Right cardiac atrium (tissue), 5 donors: ENCODE data around the gene RRAS2. TPM values are rescaled to one million over a fixed set of nuclear protein-coding genes. Genes with fewer than 3 reads are reported as not detected.
A peak's percentile ranks its signal among the peaks of the same experiment; 100 is the strongest.

Source experiments
- ATAC-seq, 2 donors: fragments of 200-7000 bp; cut with Tn5 transposase; one replicate each; pipeline versions ENCODE4 v1.8.0 to v1.9.1; 2020; ENCODE audit warnings: moderate library complexity in 2 of 2, mild to moderate bottlenecking in 1 of 2
- DNase-seq, 3 donors: peaks; one replicate each; pipeline ENCODE4 v3.0.0-alpha.2; 2020
- H3K27ac ChIP-seq: one replicate; pipeline ENCODE4 v1.5.1; 2013; ENCODE audit warnings: mild to moderate bottlenecking, low read length, control low read depth, moderate library complexity
- H3K27me3 ChIP-seq: one replicate; pipeline ENCODE4 v1.6.1; 2013; ENCODE audit not compliant: control insufficient read depth, insufficient read depth
- H3K4me1 ChIP-seq: one replicate; pipeline ENCODE4 v1.6.1; 2013; ENCODE audit warnings: low read length; ENCODE audit not compliant: control insufficient read depth, insufficient read depth
- H3K4me3 ChIP-seq: one replicate; pipeline ENCODE4 v1.5.1; 2013; ENCODE audit warnings: low read length, control low read depth
- H3K9me3 ChIP-seq: one replicate; pipeline ENCODE4 v1.6.1; 2013; ENCODE audit warnings: low read length; ENCODE audit not compliant: control insufficient read depth
- WGBS: extraction: QIAGEN DNeasy Blood & Tissue Kit; methylation state at CpG from one replicate; pipeline ENCODE4 v1.1.7; 2013; 5-methylcytosine and 5-hydroxymethylcytosine counted together
- intact Hi-C, 4 donors: fragments of 100-400 bp; cut with DNase I; formaldehyde crosslinking; loops; one replicate each; pipeline versions ENCODE4 v1.11.0 to v1.14.0; 2022 to 2023
- polyA plus RNA-seq: library from polyadenylated mRNA; stranded (reverse); fragments of 200-250 nt; gene quantifications from one replicate; pipeline ENCODE4 v1.2.3, GENCODE V29; 2013
- total RNA-seq, 4 donors: library from RNA; stranded (reverse); fragmentation: NEBNext Ultra II Directional; extraction: Animal tissue kit (Norgen Biotek cat#: 25700); gene quantifications; one replicate each; pipeline ENCODE4 v1.2.1, GENCODE V29; 2021
- donor health status: healthy with polysubstance abuse.
- donor health status: DM: no; HTN: yes; CAD: no.
- donor health status: DM: no; HTN: no; CAD: no.
- donor health status: DM: no; HTN: yes; CAD: no; lungs with severe emphysema.
- donor health status: DM: yes; HTN: yes; CAD: no.

Gene RRAS2
- total and polyA plus RNA-seq, 5 donors, result 23.9 to 32.7 (median 28.2) TPM

- Histone ChIP-seq H3K27me3 (no peaks in the 10 kb centered on the region), H3K9me3 (no peaks in the 10 kb centered on the region), H3K4me1 (peaks cover 5% of the 10 kb centered on the region), H3K27ac (no peak overlapping the region), H3K4me3 (no peak overlapping the region)
- ATAC-seq (no peak), DNase-seq (no peak)
- intact Hi-C loops, result no loop called here
Measured at GRCh38 chr11:14371249-14371648, 12.3 kb upstream of the RRAS2 start.

- Histone ChIP-seq H3K4me3 (no peak overlapping the region), H3K4me1 (peaks cover 5% of the 10 kb centered on the region), H3K27me3 (no peaks in the 10 kb centered on the region), H3K9me3 (no peaks in the 10 kb centered on the region), H3K27ac (no peak overlapping the region)
- 38% methylated on average over 1 of the region's 1 CpG for WGBS
- ATAC-seq (no peak), DNase-seq (no peak)
- intact Hi-C loops, result no loop called here
Measured at GRCh38 chr11:14370496-14370895, 11.5 kb upstream of the RRAS2 start.

- DNase-seq (no peak), ATAC-seq (no peak)
- Histone ChIP-seq H3K4me1 (peaks cover 5% of the 10 kb centered on the region), H3K27ac (no peak overlapping the region), H3K9me3 (no peaks in the 10 kb centered on the region), H3K27me3 (no peaks in the 10 kb centered on the region), H3K4me3 (no peak overlapping the region)
- intact Hi-C loops, result no loop called here
Measured at GRCh38 chr11:14369598-14369997, 10.6 kb upstream of the RRAS2 start.

GRCh38 chr11:14366936-14367335, 8.0 kb upstream of the RRAS2 start:
- H3K27ac ChIP-seq, result no peak overlapping the region
- no peaks in the 10 kb centered on the region for H3K27me3 ChIP-seq
- peaks cover 2% of the 10 kb centered on the region for H3K4me1 ChIP-seq
- H3K9me3 ChIP-seq, result no peaks in the 10 kb centered on the region
- H3K4me3 ChIP-seq, result no peak overlapping the region
- intact Hi-C loops, result no loop called here
- ATAC-seq (no peak), DNase-seq (no peak)

GRCh38 chr11:14364322-14364721, 5.3 kb upstream of the RRAS2 start:
- intact Hi-C loops, result no loop called here
- no peaks in the 10 kb centered on the region for H3K27me3 ChIP-seq
- peak overlapping the region; percentile 78 for H3K27ac ChIP-seq
- no peak for ATAC-seq
- no peak for DNase-seq
- H3K9me3 ChIP-seq, result no peaks in the 10 kb centered on the region
- no peak overlapping the region for H3K4me3 ChIP-seq
- WGBS, result 82% methylated on average over 5 of the region's 5 CpGs
- no peaks in the 10 kb centered on the region for H3K4me1 ChIP-seq

- no peaks in the 10 kb centered on the region for H3K27me3 ChIP-seq
- H3K4me3 ChIP-seq, result no peak overlapping the region
- WGBS, result 67% methylated on average over 3 of the region's 3 CpGs
- H3K9me3 ChIP-seq, result no peaks in the 10 kb centered on the region
- H3K27ac ChIP-seq, result no peak overlapping the region
- intact Hi-C loops, result no loop called here
- DNase-seq (no peak), ATAC-seq (no peak)
- no peaks in the 10 kb centered on the region for H3K4me1 ChIP-seq
Measured at GRCh38 chr11:14362611-14363010, 3.6 kb upstream of the RRAS2 start.

- intact Hi-C loops, result no loop called here
- no peaks in the 10 kb centered on the region for H3K9me3 ChIP-seq
- no peak overlapping the region for H3K4me3 ChIP-seq
- H3K27me3 ChIP-seq, result no peaks in the 10 kb centered on the region
- H3K4me1 ChIP-seq, result no peaks in the 10 kb centered on the region
- ATAC-seq (no peak), DNase-seq (no peak)
- no peak overlapping the region for H3K27ac ChIP-seq
Measured at GRCh38 chr11:14361951-14362350, 3.0 kb upstream of the RRAS2 start.

GRCh38 chr11:14360976-14361375, 2.0 kb upstream of the RRAS2 start:
- DNase-seq (no peak), ATAC-seq (no peak)
- no peaks in the 10 kb centered on the region for H3K4me1 ChIP-seq
- intact Hi-C loops, result no loop called here
- no peak overlapping the region for H3K27ac ChIP-seq
- H3K27me3 ChIP-seq, result no peaks in the 10 kb centered on the region
- WGBS, result 96% methylated on average over 17 of the region's 17 CpGs
- no peaks in the 10 kb centered on the region for H3K9me3 ChIP-seq
- no peak overlapping the region for H3K4me3 ChIP-seq

- Histone ChIP-seq H3K27ac (no peak overlapping the region), H3K9me3 (no peaks in the 10 kb centered on the region), H3K27me3 (no peaks in the 10 kb centered on the region), H3K4me3 (peak overlapping the region; percentile 97), H3K4me1 (no peaks in the 10 kb centered on the region)
- intact Hi-C loops, result loop anchor here in 1 of 4 donors (5.0 kb wide), 1 partner anchor 57 kb away; no protein-coding TSS in a partner anchor
- no peak for DNase-seq
- 70% methylated on average over 5 of the region's 5 CpGs for WGBS
- ATAC-seq, result peak in 1 of 2 donors; percentile 3
Measured at GRCh38 chr11:14359501-14360031, 583 bp upstream of the RRAS2 start.

- H3K4me3 ChIP-seq, result peak overlapping the region; percentile 97
- no peaks in the 10 kb centered on the region for H3K27me3 ChIP-seq
- WGBS, result under 1% methylated on average over 73 of the region's 73 CpGs
- H3K27ac ChIP-seq, result peak overlapping the region; percentile 89
- H3K9me3 ChIP-seq, result no peaks in the 10 kb centered on the region
- no peaks in the 10 kb centered on the region for H3K4me1 ChIP-seq
- DNase-seq (peak; percentile 60 to 87 (median 78)), ATAC-seq (peak; percentile 81 to 85)
- intact Hi-C loops, result loop anchor here in 1 of 4 donors (5.0 kb wide), 1 partner anchor 56 kb away; no protein-coding TSS in a partner anchor
Measured at GRCh38 chr11:14357881-14358728, 878 bp downstream of the RRAS2 start.

GRCh38 chr11:14356342-14356741, 2.6 kb downstream of the RRAS2 start:
- 99% methylated on average over 2 of the region's 2 CpGs for WGBS
- DNase-seq (no peak), ATAC-seq (no peak)
- Histone ChIP-seq H3K4me3 (no peak overlapping the region), H3K27ac (no peak overlapping the region), H3K4me1 (no peaks in the 10 kb centered on the region), H3K27me3 (no peaks in the 10 kb centered on the region), H3K9me3 (no peaks in the 10 kb centered on the region)
- intact Hi-C loops, result loop anchor here in 1 of 4 donors (5.0 kb wide), 1 partner anchor 54 kb away; no protein-coding TSS in a partner anchor
